Liver (tissue), 9 donors: ENCODE results near the gene SLC25A34. TPM values are rescaled to one million over a fixed set of nuclear protein-coding genes. Genes with fewer than 3 reads are reported as not detected.

Experiments used
- DNase-seq: peaks from one replicate; pipeline ENCODE4 v3.0.0-alpha.2; 2017; ENCODE audit warnings: low spot score
- H3K27ac ChIP-seq, 2 donors: one replicate each; pipeline ENCODE4 v1.7.0; 2013; ENCODE audit warnings: inconsistent platforms in 2 of 2, low read length in 2 of 2, control low read depth in 1 of 2, low read depth in 1 of 2, mild to moderate bottlenecking in 1 of 2
- H3K27me3 ChIP-seq, 4 donors: one replicate each; pipeline versions ENCODE4 v1.6.1 to v1.7.0; 2013; ENCODE audit warnings: low read length in 3 of 4, inconsistent platforms in 1 of 4, mild to moderate bottlenecking in 1 of 4, moderate library complexity in 1 of 4; ENCODE audit not compliant: control insufficient read depth in 4 of 4, insufficient read depth in 4 of 4
- H3K36me3 ChIP-seq, 4 donors: one replicate each; pipeline versions ENCODE4 v1.6.1 to v1.7.0; 2013; ENCODE audit warnings: low read length in 3 of 4, mild to moderate bottlenecking in 3 of 4, low read depth in 1 of 4, moderate library complexity in 1 of 4; ENCODE audit not compliant: control insufficient read depth in 4 of 4, insufficient read depth in 3 of 4
- H3K4me1 ChIP-seq, 4 donors: one replicate each; pipeline versions ENCODE4 v1.6.1 to v1.7.0; 2013; ENCODE audit warnings: low read length in 3 of 4, mild to moderate bottlenecking in 3 of 4, moderate library complexity in 1 of 4; ENCODE audit not compliant: control insufficient read depth in 4 of 4, insufficient read depth in 4 of 4
- H3K4me3 ChIP-seq, 3 donors: one replicate each; pipeline versions ENCODE4 v1.6.1 to v1.7.0; 2013; ENCODE audit warnings: low read length in 3 of 3, control low read depth in 1 of 3, low read depth in 1 of 3, mild to moderate bottlenecking in 1 of 3
- H3K9ac ChIP-seq, 2 donors: one replicate each; pipeline ENCODE4 v1.7.0; 2013; ENCODE audit warnings: low read length in 2 of 2, mild to moderate bottlenecking in 2 of 2, moderate library complexity in 2 of 2, control low read depth in 1 of 2, low read depth in 1 of 2
- H3K9me3 ChIP-seq, 4 donors: one replicate each; pipeline versions ENCODE4 v1.6.1 to v1.7.0; 2013; ENCODE audit warnings: low read length in 3 of 4; ENCODE audit not compliant: control insufficient read depth in 4 of 4
- ATF3 ChIP-seq: IDR thresholded peaks from 2 replicates; pipeline ENCODE4 v1.6.1; 2016; ENCODE audit warnings: antibody characterized with exemption
- CTCF ChIP-seq: fragments of 150-350 bp; IDR thresholded peaks from 2 replicates; pipeline ENCODE4 v1.5.1; 2017; ENCODE audit warnings: improper control_type of control experiment, low read depth, low read length; ENCODE audit not compliant: missing input control
- EGR1 ChIP-seq, 2 donors: IDR thresholded peaks; 2 replicates each; pipeline ENCODE4 v1.6.1; 2016 to 2018; ENCODE audit warnings: antibody characterized with exemption in 2 of 2, low read depth in 2 of 2
- FOXA1 ChIP-seq: IDR thresholded peaks from 2 replicates; pipeline ENCODE4 v1.6.1; 2016; ENCODE audit warnings: antibody characterized with exemption
- GABPA ChIP-seq, 2 donors: IDR thresholded peaks in 1 of 2; conservative IDR thresholded peaks in 1 of 2; 2 replicates each; pipeline ENCODE4 v1.6.1; 2016; ENCODE audit warnings: antibody characterized with exemption in 2 of 2, mild to moderate bottlenecking in 1 of 2, moderate library complexity in 1 of 2
- HNF4A ChIP-seq, 2 donors: conservative IDR thresholded peaks; 2 replicates each; pipeline ENCODE4 v1.6.1; 2016; ENCODE audit warnings: antibody characterized with exemption in 2 of 2, mild to moderate bottlenecking in 2 of 2
- HNF4G ChIP-seq: IDR thresholded peaks from 2 replicates; pipeline ENCODE4 v1.6.1; 2016; ENCODE audit warnings: antibody characterized with exemption
- JUND ChIP-seq, 2 donors: IDR thresholded peaks; 2 replicates each; pipeline ENCODE4 v1.6.1; 2016; ENCODE audit warnings: antibody characterized with exemption in 2 of 2
- NR2F2 ChIP-seq: IDR thresholded peaks from 2 replicates; pipeline ENCODE4 v1.6.1; 2016; ENCODE audit warnings: antibody characterized with exemption
- RAD21 ChIP-seq, 2 donors: IDR thresholded peaks; 2 replicates each; pipeline ENCODE4 v1.6.1; 2016; ENCODE audit warnings: antibody characterized with exemption in 2 of 2, mild to moderate bottlenecking in 2 of 2
- RXRA ChIP-seq, 2 donors: IDR thresholded peaks; 2 replicates each; pipeline ENCODE4 v1.6.1; 2017 to 2018; ENCODE audit warnings: antibody characterized with exemption in 2 of 2, mild to moderate bottlenecking in 1 of 2
- SP1 ChIP-seq: IDR thresholded peaks from 2 replicates; pipeline ENCODE4 v1.6.1; 2018; ENCODE audit warnings: antibody characterized with exemption, mild to moderate bottlenecking
- TAF1 ChIP-seq: conservative IDR thresholded peaks from 2 replicates; pipeline ENCODE4 v1.6.1; 2016; ENCODE audit warnings: antibody characterized with exemption, mild to moderate bottlenecking
- YY1 ChIP-seq: IDR thresholded peaks from 2 replicates; pipeline ENCODE4 v1.6.1; 2016; ENCODE audit warnings: antibody characterized with exemption, mild to moderate bottlenecking
- ZBTB33 ChIP-seq: IDR thresholded peaks from 2 replicates; pipeline ENCODE4 v1.6.1; 2016; ENCODE audit warnings: antibody characterized with exemption
- WGBS: extraction: QIAGEN DNeasy Blood & Tissue Kit; methylation state at CpG from one replicate; pipeline ENCODE4 v1.1.7; 2013; 5-methylcytosine and 5-hydroxymethylcytosine counted together
- polyA plus RNA-seq, 2 donors: library from polyadenylated mRNA; stranded (reverse) in 1 of 2; unstranded in 1 of 2; fragments of 200-250 nt in 1 of 2; fragments of >200 nt in 1 of 2; fragmentation: Nextera tagmentation in 1 of 2; extraction: Ambion mirVana in 1 of 2; gene quantifications; one replicate each; pipeline versions ENCODE4 v1.2.1 to v1.2.3, GENCODE V29; 2013 to 2015
- total RNA-seq, 2 donors: library from RNA; depleted of rRNA; stranded (reverse); fragments of >200 nt; gene quantifications; one replicate each; pipeline ENCODE4 v1.2.3, GENCODE V29; 2014
- TF ChIP-seq, protein P1 (sequence below): IDR thresholded peaks from 2 replicates; pipeline ENCODE4 v1.6.1; 2016; ENCODE audit warnings: antibody characterized with exemption, mild to moderate bottlenecking
- donor health status: healthy.
- donor health status: healthy.
- donor health status: healthy.
- donor health status: healthy.
- donor health status: healthy.

SLC25A34 gene
- total and polyA plus RNA-seq, 4 donors: 0.79 to 7.3 (median 2.4) TPM

DNA sequence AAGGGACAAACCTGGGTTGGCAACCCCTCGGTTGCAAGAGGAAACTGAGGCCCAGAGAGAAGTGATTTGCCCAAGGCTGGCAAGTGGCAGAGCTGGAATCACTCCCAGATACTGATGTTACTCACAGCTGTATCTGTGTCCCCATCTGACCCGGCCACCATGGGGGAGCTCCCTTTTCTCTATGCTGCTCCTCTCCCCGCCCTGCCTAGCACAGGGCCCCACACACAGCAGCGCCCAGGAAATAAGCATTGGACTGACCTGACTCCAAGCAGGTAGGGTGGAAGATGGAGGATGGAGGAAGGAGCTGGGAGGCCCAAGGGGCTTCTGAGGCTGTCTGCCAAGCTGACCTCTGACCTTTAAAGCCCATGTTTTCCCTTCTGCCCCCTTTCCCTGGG is 19.6 kb downstream of the SLC25A34 start (continued):
- TF ChIP-seq RAD21 (IDR thresholded peaks at IDR 0.05) (no peak), EGR1 (IDR thresholded peaks at IDR 0.05; ENCODE audit: low read depth in 2 of 2) (no peak), NR2F2 (no peak)

DNA sequence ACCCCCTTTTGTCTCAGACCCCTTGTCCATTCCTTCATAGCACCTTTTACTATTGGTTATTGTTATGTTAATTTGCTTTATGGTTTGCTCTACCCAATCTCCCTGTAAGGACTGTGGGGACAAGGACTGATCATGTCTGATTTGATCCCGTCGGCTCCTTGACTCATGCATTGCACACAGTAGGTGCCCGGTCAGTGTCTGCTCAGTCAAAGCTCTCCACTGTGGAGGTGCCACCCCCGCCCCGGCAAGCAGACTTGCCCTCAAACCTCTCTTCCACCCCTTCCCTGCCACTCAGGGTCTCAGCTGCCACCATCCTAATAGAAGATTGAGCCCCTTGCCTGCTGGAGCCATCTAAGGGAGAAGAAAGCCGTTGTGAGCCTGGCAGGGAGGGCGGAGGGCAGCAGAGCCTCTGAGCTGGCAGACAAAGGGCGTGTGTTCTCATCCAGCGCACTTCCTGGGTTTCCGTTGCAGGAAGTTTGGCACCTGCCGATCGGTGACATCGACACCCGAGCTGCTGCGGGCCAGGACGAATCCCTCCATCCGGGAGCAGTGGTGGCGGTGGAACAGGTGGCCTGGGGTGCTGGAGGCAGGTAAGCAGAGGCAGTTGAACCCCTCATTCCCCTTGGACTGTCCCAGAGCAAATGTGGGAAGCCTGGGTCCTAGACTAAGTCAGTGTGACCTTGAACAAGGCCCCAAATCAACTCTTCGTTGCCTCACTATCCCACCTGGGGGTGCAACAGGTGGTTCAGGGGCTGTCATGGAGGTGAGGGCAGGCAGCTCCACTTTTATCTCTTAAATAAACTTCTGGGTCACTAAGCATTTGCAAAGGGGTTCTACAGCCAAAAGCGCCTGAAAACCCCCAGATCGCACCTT is 20.3 kb downstream of the SLC25A34 start:
- no peak for DNase-seq
- H3K9ac ChIP-seq: no peak overlapping the region
- no peak overlapping the region for H3K27ac ChIP-seq
- H3K36me3 ChIP-seq: no peaks in the 10 kb centered on the region
- H3K4me1 ChIP-seq: peaks cover 0 to 6% (median 5%) of the 10 kb centered on the region in 4 donors
- no peaks in the 10 kb centered on the region for H3K9me3 ChIP-seq
- no peak overlapping the region for H3K4me3 ChIP-seq
- H3K27me3 ChIP-seq: no peaks in the 10 kb centered on the region
- WGBS: 60% methylated on average over 21 of the region's 21 CpGs
- TF ChIP-seq YY1 (no peak), SP1 (no peak), FOXA1 (no peak), TAF1 (no peak), GABPA (IDR thresholded peaks at IDR 0.05 in 1 of 2, conservative IDR thresholded peaks at IDR 0.05 in 1 of 2) (no peak), ATF3 (no peak), RXRA (IDR thresholded peaks at IDR 0.05) (no peak), JUND (IDR thresholded peaks at IDR 0.05) (no peak), RAD21 (IDR thresholded peaks at IDR 0.05) (no peak), ZBTB33 (no peak), HNF4G (no peak), EGR1 (IDR thresholded peaks at IDR 0.05; ENCODE audit: low read depth in 2 of 2) (no peak)

GRCh38 chr1:15757016-15757543 is 21.0 kb downstream of the SLC25A34 start:
- TF ChIP-seq, protein P1, sequence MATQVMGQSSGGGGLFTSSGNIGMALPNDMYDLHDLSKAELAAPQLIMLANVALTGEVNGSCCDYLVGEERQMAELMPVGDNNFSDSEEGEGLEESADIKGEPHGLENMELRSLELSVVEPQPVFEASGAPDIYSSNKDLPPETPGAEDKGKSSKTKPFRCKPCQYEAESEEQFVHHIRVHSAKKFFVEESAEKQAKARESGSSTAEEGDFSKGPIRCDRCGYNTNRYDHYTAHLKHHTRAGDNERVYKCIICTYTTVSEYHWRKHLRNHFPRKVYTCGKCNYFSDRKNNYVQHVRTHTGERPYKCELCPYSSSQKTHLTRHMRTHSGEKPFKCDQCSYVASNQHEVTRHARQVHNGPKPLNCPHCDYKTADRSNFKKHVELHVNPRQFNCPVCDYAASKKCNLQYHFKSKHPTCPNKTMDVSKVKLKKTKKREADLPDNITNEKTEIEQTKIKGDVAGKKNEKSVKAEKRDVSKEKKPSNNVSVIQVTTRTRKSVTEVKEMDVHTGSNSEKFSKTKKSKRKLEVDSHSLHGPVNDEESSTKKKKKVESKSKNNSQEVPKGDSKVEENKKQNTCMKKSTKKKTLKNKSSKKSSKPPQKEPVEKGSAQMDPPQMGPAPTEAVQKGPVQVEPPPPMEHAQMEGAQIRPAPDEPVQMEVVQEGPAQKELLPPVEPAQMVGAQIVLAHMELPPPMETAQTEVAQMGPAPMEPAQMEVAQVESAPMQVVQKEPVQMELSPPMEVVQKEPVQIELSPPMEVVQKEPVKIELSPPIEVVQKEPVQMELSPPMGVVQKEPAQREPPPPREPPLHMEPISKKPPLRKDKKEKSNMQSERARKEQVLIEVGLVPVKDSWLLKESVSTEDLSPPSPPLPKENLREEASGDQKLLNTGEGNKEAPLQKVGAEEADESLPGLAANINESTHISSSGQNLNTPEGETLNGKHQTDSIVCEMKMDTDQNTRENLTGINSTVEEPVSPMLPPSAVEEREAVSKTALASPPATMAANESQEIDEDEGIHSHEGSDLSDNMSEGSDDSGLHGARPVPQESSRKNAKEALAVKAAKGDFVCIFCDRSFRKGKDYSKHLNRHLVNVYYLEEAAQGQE: no peak
- TF ChIP-seq RAD21 (IDR thresholded peaks at IDR 0.05) (no peak), HNF4A (conservative IDR thresholded peaks at IDR 0.05) (no peak), EGR1 (IDR thresholded peaks at IDR 0.05; ENCODE audit: low read depth in 2 of 2) (no peak), CTCF (no peak), ZBTB33 (no peak), FOXA1 (no peak)
- no peak for DNase-seq
- WGBS: 77% methylated on average over 9 of the region's 9 CpGs
- no peaks in the 10 kb centered on the region for H3K27me3 ChIP-seq
- H3K36me3 ChIP-seq: no peaks in the 10 kb centered on the region
- no peak overlapping the region for H3K4me3 ChIP-seq
- H3K4me1 ChIP-seq: peaks cover 0 to 6% (median 5%) of the 10 kb centered on the region in 4 donors
- H3K9me3 ChIP-seq: no peaks in the 10 kb centered on the region
- no peak overlapping the region for H3K9ac ChIP-seq
- no peak overlapping the region for H3K27ac ChIP-seq
